Stimulated activated CD8-positive, alpha-beta memory T cell treated with anti-CD3 and anti-CD28 coated beads, Interleukin-4, amount 100 ng/mL, for 24 hours (primary cell): ENCODE data around the gene MRGPRD.
A peak's percentile ranks its signal among the peaks of the same experiment; 100 is the strongest.

Experiments
- DNase-seq: peaks from one replicate; pipeline ENCODE4 v3.0.0-alpha.2; 2020; ENCODE audit warnings: low read depth

The MRGPRD gene

GRCh38 chr11:68980776-68981065 is at the start of gene MRGPRD:
Gene MRGPRD, minus strand, starts transcription at chr11:68980986. Its CDS starts 0 bp downstream, at chr11:68980986.
- no peak for DNase-seq

- DNase-seq, result no peak
Measured at GRCh38 chr11:69030301-69030700, 49.5 kb upstream of the MRGPRD start.

GRCh38 chr11:69027704-69028372 is 47.1 kb upstream of the MRGPRD start:
- DNase-seq, result no peak

- DNase-seq, result no peak
Measured at GRCh38 chr11:69024509-69024908, 43.7 kb upstream of the MRGPRD start.

GRCh38 chr11:69022260-69022659 is 41.5 kb upstream of the MRGPRD start:
- no peak for DNase-seq

GRCh38 chr11:69018924-69019323 is 38.1 kb upstream of the MRGPRD start:
- no peak for DNase-seq

- no peak for DNase-seq
Measured at GRCh38 chr11:69017951-69018350, 37.2 kb upstream of the MRGPRD start.

- DNase-seq, result no peak
Measured at GRCh38 chr11:69014898-69015549, 34.2 kb upstream of the MRGPRD start.

- no peak for DNase-seq
Measured at GRCh38 chr11:69014084-69014851, 33.5 kb upstream of the MRGPRD start.

- no peak for DNase-seq
Measured at GRCh38 chr11:69013009-69013951, 32.5 kb upstream of the MRGPRD start, which contains the start of gene MRGPRF. Gene MRGPRF, minus strand, starts transcription at chr11:69013246. Its CDS starts 3,345 bp downstream, at chr11:69009901.

GRCh38 chr11:69012092-69013008 is 31.6 kb upstream of the MRGPRD start:
- no peak for DNase-seq

GRCh38 chr11:69011624-69012091 is 30.9 kb upstream of the MRGPRD start:
- DNase-seq, result no peak

GRCh38 chr11:69010964-69011623 is 30.3 kb upstream of the MRGPRD start:
- peak; percentile 22 for DNase-seq

- no peak for DNase-seq
Measured at GRCh38 chr11:69010361-69010891, 29.6 kb upstream of the MRGPRD start.

- DNase-seq, result no peak
Measured at GRCh38 chr11:69009441-69010211, 28.8 kb upstream of the MRGPRD start.

GRCh38 chr11:69008737-69009440 is 28.1 kb upstream of the MRGPRD start:
- DNase-seq, result no peak

- DNase-seq, result no peak
Measured at GRCh38 chr11:69007975-69008381, 27.2 kb upstream of the MRGPRD start.

GRCh38 chr11:69006816-69007215 is 26.0 kb upstream of the MRGPRD start:
- DNase-seq, result no peak
